A673 (cell line): ENCODE results near the gene NCKIPSD. TPM values are rescaled to one million over a fixed set of nuclear protein-coding genes. Genes with fewer than 3 reads are reported as not detected.

Experiments
- BruUV-seq: library from RNA; stranded (reverse); fragments of 400-500 nt; replicated peaks from 2 replicates; lab custom pipeline; 2021; lab: Mats Ljungman, UMichigan
- CTCF ChIA-PET: fragments of 300-600 bp; sonication (Branson Sonifier 250); formaldehyde crosslinking; loops from one replicate; lab custom pipeline; 2022; ENCODE audit warnings: antibody characterized with exemption; lab: Charles Lee
- POLR2A ChIA-PET: fragments of 300-600 bp; sonication (Branson Sonifier 250); formaldehyde crosslinking; loops from one replicate; lab custom pipeline; 2022; ENCODE audit warnings: antibody characterized with exemption; ENCODE audit not compliant: low non-redundant PET; lab: Charles Lee
- DNase-seq: peaks from one replicate; pipeline ENCODE4 v3.0.0-alpha.2; 2015; ENCODE audit warnings: low spot score
- H3K27ac ChIP-seq: fragments of 200-600 bp; sonication (generic); 2 replicates; pipeline ENCODE4 v1.5.1; 2016; ENCODE audit warnings: mixed run types, low read depth, mild to moderate bottlenecking, mixed read lengths, antibody characterized with exemption, low read length; ENCODE audit not compliant: poor library complexity, severe bottlenecking
- H3K27me3 ChIP-seq: fragments of 200-600 bp; sonication (generic); replicated peaks from 2 replicates; pipeline ENCODE4 v1.6.1; 2017; ENCODE audit warnings: mixed run types, low read depth, mild to moderate bottlenecking, mixed read lengths, antibody characterized with exemption, low read length; ENCODE audit not compliant: insufficient read depth, poor library complexity
- H3K36me3 ChIP-seq: fragments of 200-600 bp; sonication (generic); 2 replicates; pipeline ENCODE4 v1.6.1; 2016; ENCODE audit warnings: mixed run types, mild to moderate bottlenecking, mixed read lengths, antibody characterized with exemption, low read length; ENCODE audit not compliant: insufficient read depth, poor library complexity, severe bottlenecking
- H3K4me1 ChIP-seq: fragments of 200-600 bp; sonication (generic); 2 replicates; pipeline ENCODE4 v1.6.1; 2017; ENCODE audit warnings: mixed run types, mild to moderate bottlenecking, mixed read lengths, antibody characterized with exemption, low read length; ENCODE audit not compliant: insufficient read depth, poor library complexity, severe bottlenecking
- H3K4me3 ChIP-seq: fragments of 200-600 bp; sonication (generic); 2 replicates; pipeline ENCODE4 v1.5.1; 2016; ENCODE audit warnings: low read depth, mixed run types, mild to moderate bottlenecking, mixed read lengths, low read length; ENCODE audit not compliant: poor library complexity, severe bottlenecking
- H3K9me3 ChIP-seq: fragments of 200-600 bp; sonication (generic); 2 replicates; pipeline ENCODE4 v1.6.1; 2016; ENCODE audit warnings: mixed run types, low read depth, mild to moderate bottlenecking, mixed read lengths, antibody characterized with exemption, low read length; ENCODE audit not compliant: poor library complexity, severe bottlenecking
- EZH2 ChIP-seq: fragments of 200-600 bp; sonication (generic); IDR thresholded peaks from 2 replicates; pipeline ENCODE4 v1.6.1; 2017; ENCODE audit warnings: borderline replicate concordance, low read depth, mild to moderate bottlenecking, mixed read lengths, antibody characterized with exemption, low read length; ENCODE audit not compliant: poor library complexity, severe bottlenecking
- intact Hi-C: fragments of 100-400 bp; cut with micrococcal nuclease; formaldehyde crosslinking; loops from one replicate; pipeline ENCODE4 v1.10.0; 2022; ENCODE audit not compliant: unreplicated experiment
- total RNA-seq: library from RNA; stranded (reverse); gene quantifications from 2 replicates; pipeline ENCODE4 v1.2.3, GENCODE V29; 2021
- TF ChIP-seq, protein P1 (sequence below): fragments of 300-800, 200-600 bp; sonication (generic); conservative IDR thresholded peaks from 2 replicates; pipeline ENCODE4 v1.5.1; 2017; ENCODE audit warnings: low read depth, mild to moderate bottlenecking, antibody characterized with exemption, low read length, moderate library complexity, mixed read lengths

NCKIPSD gene
- total RNA-seq, 1 experiment from 2014 or later, result 15.0 TPM

DNA sequence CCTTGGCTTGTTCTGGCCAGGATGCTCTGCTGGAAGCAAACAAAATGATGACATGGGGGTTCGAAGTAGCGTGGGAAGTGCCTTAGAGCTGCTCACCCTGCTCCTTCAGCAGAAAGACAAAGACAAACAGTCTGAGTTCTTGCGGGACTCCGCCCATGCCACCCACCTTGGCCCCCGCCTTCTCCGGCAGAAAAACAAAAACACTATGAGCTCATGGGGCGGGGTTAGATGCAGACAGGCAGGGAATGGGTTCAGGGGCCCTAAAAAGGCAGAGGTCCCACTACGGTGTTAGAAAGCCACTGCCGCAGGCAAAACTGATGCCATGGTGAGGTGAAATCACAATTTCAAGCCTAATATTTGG, 9.7 kb upstream of the NCKIPSD start:
- TF ChIP-seq, protein P1, sequence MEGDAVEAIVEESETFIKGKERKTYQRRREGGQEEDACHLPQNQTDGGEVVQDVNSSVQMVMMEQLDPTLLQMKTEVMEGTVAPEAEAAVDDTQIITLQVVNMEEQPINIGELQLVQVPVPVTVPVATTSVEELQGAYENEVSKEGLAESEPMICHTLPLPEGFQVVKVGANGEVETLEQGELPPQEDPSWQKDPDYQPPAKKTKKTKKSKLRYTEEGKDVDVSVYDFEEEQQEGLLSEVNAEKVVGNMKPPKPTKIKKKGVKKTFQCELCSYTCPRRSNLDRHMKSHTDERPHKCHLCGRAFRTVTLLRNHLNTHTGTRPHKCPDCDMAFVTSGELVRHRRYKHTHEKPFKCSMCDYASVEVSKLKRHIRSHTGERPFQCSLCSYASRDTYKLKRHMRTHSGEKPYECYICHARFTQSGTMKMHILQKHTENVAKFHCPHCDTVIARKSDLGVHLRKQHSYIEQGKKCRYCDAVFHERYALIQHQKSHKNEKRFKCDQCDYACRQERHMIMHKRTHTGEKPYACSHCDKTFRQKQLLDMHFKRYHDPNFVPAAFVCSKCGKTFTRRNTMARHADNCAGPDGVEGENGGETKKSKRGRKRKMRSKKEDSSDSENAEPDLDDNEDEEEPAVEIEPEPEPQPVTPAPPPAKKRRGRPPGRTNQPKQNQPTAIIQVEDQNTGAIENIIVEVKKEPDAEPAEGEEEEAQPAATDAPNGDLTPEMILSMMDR, result no peak
- TF ChIP-seq EZH2, result no peak
- intact Hi-C loops, result no loop called here
- Histone ChIP-seq H3K4me1 (peaks cover 15% of the 10 kb centered on the region), H3K27ac (no peak overlapping the region), H3K4me3 (no peak overlapping the region), H3K9me3 (no peaks in the 10 kb centered on the region), H3K36me3 (peaks cover 34% of the 10 kb centered on the region), H3K27me3 (no peaks in the 10 kb centered on the region)
- ChIA-PET CTCF (no interaction called here), POLR2A (interaction anchor here (0.6 kb wide), 1 partner anchor 1213 kb away, joined by 4 read pairs; no protein-coding TSS in a partner anchor)
- BruUV-seq, result no TSS peak
- DNase-seq, result peak; percentile 57

DNA sequence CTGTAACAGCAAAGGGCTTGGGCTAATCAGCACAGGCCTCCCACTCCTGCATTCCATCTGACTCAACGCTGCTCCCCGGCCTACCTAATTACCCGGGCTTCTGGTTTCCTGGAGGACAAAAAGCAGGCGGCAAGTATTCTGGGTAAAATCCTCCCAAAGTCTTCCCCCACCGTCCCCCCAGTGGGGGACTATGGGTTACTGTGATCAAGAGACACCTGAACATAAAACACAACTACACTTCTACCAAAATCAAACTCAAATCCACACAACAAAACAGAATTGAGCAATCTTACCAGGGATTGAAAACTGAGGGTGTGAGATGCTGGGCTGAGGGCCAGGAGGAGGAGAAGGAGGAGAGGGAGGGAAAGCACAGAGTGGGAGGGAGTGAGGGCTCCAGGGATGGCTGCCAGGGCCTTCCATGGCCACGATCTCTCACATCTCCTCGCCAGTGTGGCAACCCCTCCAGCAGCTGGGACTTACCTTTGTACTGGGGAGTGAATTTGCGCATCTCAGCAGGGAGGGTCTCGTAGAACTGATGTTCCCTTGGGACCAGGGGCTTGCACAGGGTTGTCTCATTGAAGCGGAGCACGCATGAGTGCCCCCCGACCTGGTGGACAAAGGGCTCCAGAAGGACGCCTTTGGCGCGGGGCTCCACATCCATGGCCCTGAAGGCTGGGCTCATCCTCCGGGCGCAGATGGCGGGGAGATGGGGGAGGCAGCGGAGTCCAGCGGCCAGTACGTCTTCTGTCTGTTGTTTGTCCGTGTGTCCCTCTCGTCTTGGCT, 9.1 kb upstream of the NCKIPSD start:
- H3K4me3 ChIP-seq, result no peak overlapping the region
- no peak for TF ChIP-seq EZH2
- TF ChIP-seq, protein P1, result no peak
- no peaks in the 10 kb centered on the region for H3K9me3 ChIP-seq
- H3K36me3 ChIP-seq, result peaks cover 38% of the 10 kb centered on the region
- intact Hi-C loops, result no loop called here
- H3K27ac ChIP-seq, result no peak overlapping the region
- BruUV-seq, result no TSS peak
- H3K4me1 ChIP-seq, result peaks cover 15% of the 10 kb centered on the region
- POLR2A ChIA-PET, result interaction anchor here (0.6 kb wide), 1 partner anchor 1212 kb away, joined by 4 read pairs; no protein-coding TSS in a partner anchor
- peak; percentile 71 for DNase-seq
- H3K27me3 ChIP-seq, result no peaks in the 10 kb centered on the region
- CTCF ChIA-PET, result no interaction called here

GRCh38 chr3:48693826-48694225, 8.1 kb upstream of the NCKIPSD start:
- POLR2A ChIA-PET, result no interaction called here
- BruUV-seq, result TSS peak; percentile 23
- no peaks in the 10 kb centered on the region for H3K9me3 ChIP-seq
- intact Hi-C loops, result no loop called here
- peaks cover 42% of the 10 kb centered on the region for H3K36me3 ChIP-seq
- TF ChIP-seq, protein P1, result no peak
- TF ChIP-seq EZH2, result no peak
- DNase-seq, result no peak
- CTCF ChIA-PET, result no interaction called here
- no peak overlapping the region for H3K27ac ChIP-seq
- H3K27me3 ChIP-seq, result no peaks in the 10 kb centered on the region
- no peak overlapping the region for H3K4me3 ChIP-seq
- H3K4me1 ChIP-seq, result peaks cover 15% of the 10 kb centered on the region
